NCI-H748 treated with DMSO at 0.1 percent for 48 hours (cell line): ENCODE data around the gene PITX1.

ENCODE experiments used
- DNase-seq: peaks from one replicate; lab custom pipeline; 2025; lab: John Stamatoyannopoulos, UW

PITX1 gene

GRCh38 chr5:135041726-135042125 lies 7.7 kb upstream of the PITX1 start:
- no peak for DNase-seq

GRCh38 chr5:135041145-135041587 lies 7.1 kb upstream of the PITX1 start:
- no peak for DNase-seq

- DNase-seq = no peak
These were observed 6.5 kb upstream of the PITX1 start for GRCh38 chr5:135040333-135041144.

- DNase-seq = no peak
These were observed 6.0 kb upstream of the PITX1 start for GRCh38 chr5:135040034-135040332.

DNA sequence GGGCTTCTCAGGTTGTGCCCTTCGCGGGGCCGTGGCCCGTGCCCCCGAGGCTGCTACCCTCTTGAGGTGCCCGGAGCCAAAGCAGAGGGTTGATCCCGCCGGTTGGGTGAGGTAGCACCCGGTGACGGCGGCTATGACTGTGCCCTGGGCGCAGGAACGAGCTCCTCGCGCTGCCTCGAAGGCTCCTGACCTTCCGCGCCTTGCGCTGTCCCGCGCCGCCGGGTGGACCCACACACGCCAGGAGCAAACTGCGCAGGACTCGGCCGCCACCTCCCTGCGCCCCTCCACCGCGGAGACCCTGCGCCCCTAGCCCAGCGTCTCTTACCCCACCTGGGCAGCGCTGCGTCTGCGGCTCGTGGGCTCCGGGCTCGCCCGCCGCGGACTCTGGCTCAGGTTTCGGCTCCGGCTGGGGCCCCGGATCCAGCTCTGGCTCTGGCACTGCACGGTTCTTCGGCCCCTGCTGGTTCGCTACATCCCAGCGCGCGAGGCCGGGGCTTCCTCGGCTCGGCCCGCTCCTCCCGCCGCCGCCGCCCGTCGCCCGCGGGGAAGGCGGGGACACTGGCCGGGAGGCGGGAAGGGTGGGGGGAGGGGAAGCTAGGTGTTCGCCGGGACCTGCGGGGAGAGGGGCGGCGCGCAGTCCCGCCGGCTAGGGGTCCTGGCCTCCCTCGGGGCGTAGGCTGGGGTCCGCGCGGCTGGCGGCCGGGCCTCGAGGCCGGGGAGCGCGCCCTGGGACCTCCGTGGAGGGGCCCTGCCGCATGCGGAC lies 5.4 kb upstream of the PITX1 start:
- DNase-seq = no peak

DNA sequence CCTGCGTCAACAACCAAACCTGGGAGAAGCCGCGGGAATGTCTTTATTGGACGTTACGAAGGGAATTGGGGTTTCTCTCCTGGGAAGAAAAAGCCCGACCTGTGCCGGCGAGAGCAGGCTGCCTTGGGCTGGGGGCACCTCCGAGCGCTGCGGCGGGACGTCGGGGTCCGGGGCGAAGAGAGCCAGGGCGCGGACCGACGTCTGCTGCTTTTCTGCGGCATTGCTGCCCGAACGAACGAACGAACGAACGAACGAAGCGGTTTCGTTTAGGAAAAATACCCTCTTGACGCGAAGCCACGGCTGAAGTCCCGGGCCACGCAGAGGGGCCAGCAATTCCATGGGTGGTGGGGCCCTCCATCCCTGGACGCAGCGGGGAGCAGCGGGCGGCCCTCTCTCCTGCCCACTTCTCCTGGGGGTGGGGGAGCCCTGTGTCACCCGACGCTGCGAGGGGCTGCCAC lies 4.8 kb upstream of the PITX1 start:
- DNase-seq = no peak

GRCh38 chr5:135038205-135038812 lies 4.3 kb upstream of the PITX1 start:
- DNase-seq = no peak

- DNase-seq = no peak
These were observed 3.6 kb upstream of the PITX1 start for GRCh38 chr5:135037519-135038204.

DNA sequence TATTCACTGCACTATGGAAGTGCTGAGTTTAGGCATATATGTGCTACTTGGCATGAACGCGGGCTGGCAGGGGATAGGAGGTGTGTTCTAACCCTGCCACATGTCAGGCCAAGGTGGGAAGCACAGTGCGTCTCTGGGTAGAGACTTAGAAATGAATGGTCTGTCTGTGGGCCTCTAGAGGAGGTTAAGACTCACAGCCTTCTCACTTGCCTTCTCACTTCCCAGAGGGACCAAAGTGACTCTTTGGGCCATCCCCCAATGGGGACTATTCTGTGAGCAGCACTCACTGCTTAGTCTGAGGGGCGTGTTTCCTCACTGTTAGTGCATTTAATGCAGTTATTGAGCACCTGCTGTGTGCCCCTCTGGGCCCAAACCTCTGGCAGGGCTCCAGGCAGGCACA lies 2.4 kb upstream of the PITX1 start:
- DNase-seq = no peak

DNA sequence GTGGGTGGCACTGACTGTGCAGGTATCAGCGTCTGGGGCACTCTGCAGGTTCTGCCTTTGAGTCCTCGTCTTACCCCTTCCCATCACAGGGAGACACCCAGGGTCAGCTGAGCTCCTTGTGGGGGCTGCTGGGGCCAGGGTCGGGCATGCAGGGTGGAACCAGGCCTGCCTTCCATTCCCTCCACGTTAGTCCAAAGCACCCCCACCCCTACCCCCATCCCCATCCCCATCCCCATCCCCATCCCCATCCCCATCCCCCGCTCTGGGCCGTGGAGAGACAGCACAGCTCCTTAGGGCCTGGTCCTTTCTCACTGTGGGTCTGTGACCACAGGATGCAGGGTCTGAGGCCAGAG lies 1.6 kb upstream of the PITX1 start:
- no peak for DNase-seq

GRCh38 chr5:135034963-135035677 lies 1.1 kb upstream of the PITX1 start:
- DNase-seq = no peak

DNA sequence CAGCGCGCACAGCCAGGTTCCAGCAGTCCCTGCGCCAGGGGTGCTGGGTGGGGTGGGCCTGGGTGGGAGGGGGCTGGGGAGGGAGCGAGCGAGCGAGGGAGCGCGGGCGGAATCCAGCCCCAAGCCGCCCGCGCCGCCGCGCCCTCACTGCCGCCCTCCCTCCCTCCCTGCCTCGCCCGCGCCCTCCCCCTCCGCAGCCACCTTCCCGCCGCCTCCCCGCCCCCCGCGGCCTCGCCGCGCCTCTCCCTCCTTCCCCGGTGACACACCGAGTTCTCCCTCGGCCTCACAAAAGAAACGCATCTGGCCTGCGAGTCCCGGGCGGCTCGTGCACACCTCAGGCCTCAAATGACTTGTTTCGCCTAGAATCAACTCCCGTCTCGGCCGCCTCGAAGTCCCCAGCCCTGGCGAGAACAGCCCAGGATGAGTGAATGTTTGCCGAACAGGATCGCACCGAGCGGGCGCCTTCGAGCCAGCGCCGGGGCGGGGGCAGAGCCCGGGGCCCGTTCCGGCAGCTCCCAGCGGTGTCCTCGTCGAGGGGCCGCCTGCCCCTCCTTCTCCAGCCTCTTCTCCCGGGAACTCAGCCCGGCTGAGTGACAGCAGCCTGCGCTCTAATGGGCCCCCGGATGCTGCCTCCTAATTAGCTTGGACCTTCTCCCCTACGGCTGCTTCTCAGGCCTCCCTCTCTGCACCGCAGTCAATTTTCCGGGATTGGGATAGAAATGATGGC lies 371 bp upstream of the PITX1 start:
- peak; percentile 50 for DNase-seq

DNA sequence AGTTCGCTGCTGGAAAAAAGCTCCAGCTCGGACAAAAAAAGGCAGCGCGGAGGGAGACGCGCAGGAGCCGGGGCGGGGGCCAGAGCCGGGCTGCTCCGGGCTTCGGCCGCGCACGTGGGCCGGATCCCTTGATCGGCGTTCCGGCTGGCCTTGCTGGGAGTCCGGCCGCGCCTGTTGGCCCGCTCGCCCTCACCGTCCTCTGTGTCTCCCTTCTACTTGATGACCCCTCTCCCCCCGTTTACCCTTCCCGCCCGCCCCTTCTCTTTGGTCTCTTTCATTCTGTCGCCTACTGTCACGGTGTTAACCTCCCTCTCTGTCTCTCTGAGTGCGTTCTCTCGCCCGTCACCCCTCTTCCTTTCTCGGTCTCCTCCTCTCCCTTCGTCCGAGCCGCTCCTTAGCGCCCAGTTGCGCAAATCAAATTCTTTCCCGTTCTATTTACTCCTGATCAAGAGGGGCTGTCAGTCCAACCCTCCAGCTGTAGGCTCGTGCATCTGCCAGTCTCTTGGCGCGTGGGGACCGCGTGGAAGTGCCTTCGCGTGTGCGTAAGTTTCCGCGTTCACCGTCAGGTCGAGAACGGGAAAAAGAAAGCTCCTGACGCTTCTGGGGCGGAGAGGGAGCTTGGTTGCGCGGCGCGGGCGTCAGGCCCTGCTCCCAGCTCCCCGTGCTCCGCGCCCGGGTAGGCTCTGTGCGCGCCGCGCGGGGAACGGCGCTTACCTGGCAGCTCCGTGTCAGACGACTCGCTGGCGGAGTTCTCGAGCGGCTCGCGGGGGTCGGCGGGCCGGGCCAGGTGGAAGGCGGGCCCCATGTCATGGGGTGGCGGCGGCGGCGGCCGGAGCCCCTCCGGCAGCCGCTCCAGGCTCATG lies 798 bp downstream of the PITX1 start:
- no peak for DNase-seq

GRCh38 chr5:135032695-135032998 lies 1.4 kb downstream of the PITX1 start:
- no peak for DNase-seq

GRCh38 chr5:135031813-135032694 lies 2.0 kb downstream of the PITX1 start:
- DNase-seq = no peak

GRCh38 chr5:135030956-135031812 lies 2.8 kb downstream of the PITX1 start:
- no peak for DNase-seq

GRCh38 chr5:135030123-135030955 lies 3.7 kb downstream of the PITX1 start:
- DNase-seq = no peak
